Caco-2 (cell line): ENCODE measurements around the gene OSTM1. TPM values are rescaled to one million over a fixed set of nuclear protein-coding genes. Genes with fewer than 3 reads are reported as not detected.

Experiments
- BruUV-seq: library from RNA; stranded (reverse); fragments of 400-500 nt; replicated peaks from 2 replicates; lab custom pipeline; 2021; lab: Mats Ljungman, UMichigan
- CTCF ChIA-PET: fragments of 300-600 bp; sonication (Branson Sonifier 250); formaldehyde crosslinking; loops from one replicate; lab custom pipeline; 2022; ENCODE audit warnings: antibody characterized with exemption; lab: Charles Lee
- POLR2A ChIA-PET: fragments of 300-600 bp; sonication (Branson Sonifier 250); formaldehyde crosslinking; loops from one replicate; lab custom pipeline; 2022; ENCODE audit warnings: antibody characterized with exemption; lab: Charles Lee
- DNase-seq, 2 experiments: peaks; one replicate each; pipeline versions ENCODE4 v3.0.0 to v3.0.0-alpha.2; 2020 to 2022
- H3K27me3 ChIP-seq: replicated peaks from 2 replicates; pipeline ENCODE4 v1.6.0; 2011; ENCODE audit warnings: low read length; ENCODE audit not compliant: control insufficient read depth, insufficient read depth
- H3K36me3 ChIP-seq: 2 replicates; pipeline ENCODE4 v1.5.1; 2011; ENCODE audit warnings: low read length; ENCODE audit not compliant: control insufficient read depth, insufficient read depth
- H3K4me1 ChIP-seq: fragments of 250-450 bp; sonication (Bioruptor Pico); 2 replicates; pipeline ENCODE4 v1.5.1; 2020; ENCODE audit warnings: mild to moderate bottlenecking
- H3K4me3 ChIP-seq: 2 replicates; pipeline ENCODE4 v1.5.1; 2011; ENCODE audit warnings: low read depth, mild to moderate bottlenecking, control low read depth, low read length
- H3K9me3 ChIP-seq: fragments of 250-450 bp; sonication (Bioruptor Pico); 2 replicates; pipeline ENCODE4 v1.5.1; 2020; ENCODE audit warnings: mild to moderate bottlenecking, moderate library complexity
- H3K27ac Mint-ChIP-seq: one replicate; pipeline ENCODE4 v1.8.0; 2022; ENCODE audit warnings: mixed read lengths; ENCODE audit not compliant: unreplicated experiment
- H3K27me3 Mint-ChIP-seq: one replicate; pipeline ENCODE4 v1.8.0; 2022; ENCODE audit warnings: mixed read lengths; ENCODE audit not compliant: insufficient read depth, unreplicated experiment
- H3K36me3 Mint-ChIP-seq: one replicate; pipeline ENCODE4 v1.8.0; 2022; ENCODE audit warnings: mild to moderate bottlenecking, mixed read lengths; ENCODE audit not compliant: insufficient read depth, unreplicated experiment
- H3K4me1 Mint-ChIP-seq: one replicate; pipeline ENCODE4 v1.8.0; 2022; ENCODE audit warnings: low read depth, mixed read lengths; ENCODE audit not compliant: unreplicated experiment
- H3K4me3 Mint-ChIP-seq: one replicate; pipeline ENCODE4 v1.8.0; 2022; ENCODE audit warnings: mild to moderate bottlenecking, moderate library complexity, mixed read lengths; ENCODE audit not compliant: unreplicated experiment
- H3K9me3 Mint-ChIP-seq: one replicate; pipeline ENCODE4 v1.8.0; 2022; ENCODE audit warnings: mixed read lengths; ENCODE audit not compliant: unreplicated experiment
- CTCF ChIP-seq, 2 experiments: fragments of 200-600 bp in 1 of 2; IDR thresholded peaks; 1 replicate in 1 of 2; 2 replicates in 1 of 2; pipeline versions ENCODE4 v1.5.1 to v1.8.0; 2011 to 2022; ENCODE audit warnings: antibody characterized with exemption in 1 of 2, control low read depth in 1 of 2, inconsistent platforms in 1 of 2, low read depth in 1 of 2, low read length in 1 of 2, mild to moderate bottlenecking in 1 of 2, moderate library complexity in 1 of 2; ENCODE audit not compliant: insufficient read depth in 1 of 2, severe bottlenecking in 1 of 2, unreplicated experiment in 1 of 2
- intact Hi-C: fragments of 100-400 bp; cut with micrococcal nuclease; formaldehyde crosslinking; loops from one replicate; pipeline ENCODE4 v1.10.0; 2022; ENCODE audit not compliant: unreplicated experiment
- total RNA-seq: library from RNA; stranded (reverse); gene quantifications from 2 replicates; pipeline ENCODE4 v1.2.3, GENCODE V29; 2022

OSTM1 gene
- total RNA-seq, 1 experiment from 2014 or later: 20.1 TPM

GRCh38 chr6:108008363-108008762, 66.2 kb downstream of the OSTM1 start:
- Mint-ChIP-seq H3K36me3 (no peaks in the 10 kb centered on the region), H3K27ac (no peak overlapping the region), H3K4me3 (no peak overlapping the region), H3K27me3 (no peaks in the 10 kb centered on the region), H3K4me1 (no peaks in the 10 kb centered on the region), H3K9me3 (peaks cover 24% of the 10 kb centered on the region)
- Histone ChIP-seq H3K4me3 (no peak overlapping the region), H3K36me3 (no peaks in the 10 kb centered on the region), H3K9me3 (0 out of 2 replicates have a peak, but pooled peaks cover 15% of the 10 kb centered on the region), H3K4me1 (peaks cover 6% of the 10 kb centered on the region), H3K27me3 (no peaks in the 10 kb centered on the region)
- ChIA-PET POLR2A (no interaction called here), CTCF (no interaction called here)
- no peak for DNase-seq
- intact Hi-C loops: no loop called here
- no TSS peak for BruUV-seq
- no peak for TF ChIP-seq CTCF (IDR thresholded peaks at IDR 0.05; ENCODE audit: insufficient read depth in 1 of 2, low read depth in 1 of 2, low read length in 1 of 2, severe bottlenecking in 1 of 2, unreplicated experiment in 1 of 2)

- BruUV-seq: no TSS peak
- H3K4me3 ChIP-seq: no peak overlapping the region
- Mint-ChIP-seq H3K9me3 (peaks cover 24% of the 10 kb centered on the region), H3K4me1 (peaks cover 14% of the 10 kb centered on the region), H3K36me3 (peaks cover 7% of the 10 kb centered on the region), H3K4me3 (no peak overlapping the region), H3K27ac (no peak overlapping the region), H3K27me3 (no peaks in the 10 kb centered on the region)
- H3K36me3 ChIP-seq: no peaks in the 10 kb centered on the region
- intact Hi-C loops: no loop called here
- H3K27me3 ChIP-seq: no peaks in the 10 kb centered on the region
- POLR2A ChIA-PET: no interaction called here
- DNase-seq: no peak
- TF ChIP-seq CTCF (IDR thresholded peaks at IDR 0.05; ENCODE audit: insufficient read depth in 1 of 2, low read depth in 1 of 2, low read length in 1 of 2, severe bottlenecking in 1 of 2, unreplicated experiment in 1 of 2): no peak
- peaks cover 29% of the 10 kb centered on the region for H3K4me1 ChIP-seq
- H3K9me3 ChIP-seq: 0 out of 2 replicates have a peak, but pooled peaks cover 15% of the 10 kb centered on the region
- CTCF ChIA-PET: no interaction called here
Measured at GRCh38 chr6:108005961-108006360, 68.6 kb downstream of the OSTM1 start.

- BruUV-seq: no TSS peak
- Histone ChIP-seq H3K36me3 (no peaks in the 10 kb centered on the region), H3K4me3 (no peak overlapping the region), H3K9me3 (0 out of 2 replicates have a peak, but pooled peaks cover 15% of the 10 kb centered on the region), H3K4me1 (peaks cover 29% of the 10 kb centered on the region), H3K27me3 (no peaks in the 10 kb centered on the region)
- DNase-seq: no peak
- POLR2A ChIA-PET: no interaction called here
- peaks cover 21% of the 10 kb centered on the region for H3K9me3 Mint-ChIP-seq
- no peak overlapping the region for H3K27ac Mint-ChIP-seq
- H3K4me3 Mint-ChIP-seq: no peak overlapping the region
- H3K27me3 Mint-ChIP-seq: no peaks in the 10 kb centered on the region
- TF ChIP-seq CTCF (IDR thresholded peaks at IDR 0.05; ENCODE audit: insufficient read depth in 1 of 2, low read depth in 1 of 2, low read length in 1 of 2, severe bottlenecking in 1 of 2, unreplicated experiment in 1 of 2): no peak
- CTCF ChIA-PET: no interaction called here
- peaks cover 7% of the 10 kb centered on the region for H3K36me3 Mint-ChIP-seq
- intact Hi-C loops: no loop called here
- H3K4me1 Mint-ChIP-seq: peaks cover 14% of the 10 kb centered on the region
Measured at GRCh38 chr6:108004861-108005260, 69.7 kb downstream of the OSTM1 start.
